ENCODE measurements around the gene SCN10A. TPM values are rescaled to one million over a fixed set of nuclear protein-coding genes. Genes with fewer than 3 reads are reported as not detected.

Gene SCN10A
- polyA plus RNA-seq, 1 of the 3 experiments (the other 2 are of a cell fraction), result not detected

DNA sequence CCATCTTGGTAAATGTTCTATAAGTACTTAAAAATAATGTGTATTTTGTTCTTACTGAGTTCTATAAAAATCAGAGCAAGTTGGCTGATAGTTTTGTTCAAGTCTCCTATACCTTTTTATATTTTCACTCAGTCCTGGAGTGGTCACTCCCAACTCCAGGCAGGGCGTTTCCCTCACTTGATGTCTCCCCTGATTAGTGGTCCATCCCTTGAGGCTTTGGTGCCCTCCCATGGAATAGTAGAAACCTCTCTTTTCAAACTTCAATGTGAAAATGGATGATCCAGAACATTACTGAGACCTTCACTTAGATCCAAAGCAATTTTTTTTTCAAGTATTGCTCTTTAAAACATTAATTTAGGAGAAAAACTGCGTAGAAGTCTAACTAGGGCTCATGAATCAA is 25.0 kb upstream of the SCN10A start:
- Histone ChIP-seq H2AFZ (ENCODE audit: low read depth) (no peak overlapping the region), H3K4me3 (ENCODE audit: low read depth in 2 of 2, low read length in 1 of 2) (no peak overlapping the region), H3K9me2 (no peaks in the 10 kb centered on the region), H4K20me1 (ENCODE audit: insufficient read depth) (no peaks in the 10 kb centered on the region), H3K4me1 (ENCODE audit: control insufficient read depth in 1 of 2, insufficient read depth in 2 of 2, low read depth in 1 of 2, low read length in 1 of 2) (peaks cover 0 to 3% of the 10 kb centered on the region in 2 experiments; a peak in 1 of 4 replicates), H3K27ac (ENCODE audit: low read depth in 2 of 2, low read length in 1 of 2) (no peak overlapping the region), H3K36me3 (replicated peaks in 1 of 2; ENCODE audit: control insufficient read depth in 1 of 2, insufficient read depth in 2 of 2, low read length in 1 of 2) (no peaks in the 10 kb centered on the region), H3F3A (replicated peaks; ENCODE audit: insufficient read depth) (no peaks in the 10 kb centered on the region), H3K27me3 (ENCODE audit: insufficient read depth) (no peaks in the 10 kb centered on the region; the same call in 1 of the 2 replicates), H3K4me2 (no peak overlapping the region), H3K79me2 (ENCODE audit: insufficient read depth) (no peaks in the 10 kb centered on the region), H3K9ac (no peak overlapping the region), H3K9me3 (no peaks in the 10 kb centered on the region)
- no peak for DNase-seq
- TF ChIP-seq RAD21 (IDR thresholded peaks at IDR 0.05; ENCODE audit: low read length) (peak; percentile 44), FOSL2 (IDR thresholded peaks at IDR 0.05; ENCODE audit: borderline replicate concordance, low read depth) (no peak), CTCF (IDR thresholded peaks at IDR 0.05) (peak; percentile 33)
- WGBS (ENCODE audit: low lambda C conversion rate), result 19% methylated on average over 2 of the region's 2 CpGs
- CTCF ChIA-PET, result interaction anchor here (1.1 to 2.5 kb wide), 9 partner anchors 102 to 361 kb away, joined by 3 to 10 read pairs (median 5); no protein-coding TSS in a partner anchor
- POLR2A ChIA-PET, result no interaction called here

- Histone ChIP-seq H3K4me1 (ENCODE audit: control insufficient read depth in 1 of 2, insufficient read depth in 2 of 2, low read depth in 1 of 2, low read length in 1 of 2) (peaks cover 0 to 21% of the 10 kb centered on the region in 2 experiments; a peak in 3 of 4 replicates), H3K9me2 (no peaks in the 10 kb centered on the region), H4K20me1 (ENCODE audit: insufficient read depth) (no peaks in the 10 kb centered on the region), H3K27ac (ENCODE audit: low read depth in 2 of 2, low read length in 1 of 2) (no peak overlapping the region), H3K27me3 (ENCODE audit: insufficient read depth) (no peaks in the 10 kb centered on the region; the same call in 1 of the 2 replicates), H3K4me3 (ENCODE audit: low read depth in 2 of 2, low read length in 1 of 2) (no peak overlapping the region), H3K9me3 (no peaks in the 10 kb centered on the region), H3K79me2 (ENCODE audit: insufficient read depth) (no peaks in the 10 kb centered on the region), H3K36me3 (replicated peaks in 1 of 2; ENCODE audit: control insufficient read depth in 1 of 2, insufficient read depth in 2 of 2, low read length in 1 of 2) (no peaks in the 10 kb centered on the region), H2AFZ (ENCODE audit: low read depth) (no peak overlapping the region), H3F3A (replicated peaks; ENCODE audit: insufficient read depth) (peaks cover 3% of the 10 kb centered on the region), H3K4me2 (no peak overlapping the region), H3K9ac (no peak overlapping the region)
- TF ChIP-seq TEAD4 (IDR thresholded peaks at IDR 0.05; ENCODE audit: borderline replicate concordance, insufficient read depth), result no peak
- TF ChIP-seq, protein P1, sequence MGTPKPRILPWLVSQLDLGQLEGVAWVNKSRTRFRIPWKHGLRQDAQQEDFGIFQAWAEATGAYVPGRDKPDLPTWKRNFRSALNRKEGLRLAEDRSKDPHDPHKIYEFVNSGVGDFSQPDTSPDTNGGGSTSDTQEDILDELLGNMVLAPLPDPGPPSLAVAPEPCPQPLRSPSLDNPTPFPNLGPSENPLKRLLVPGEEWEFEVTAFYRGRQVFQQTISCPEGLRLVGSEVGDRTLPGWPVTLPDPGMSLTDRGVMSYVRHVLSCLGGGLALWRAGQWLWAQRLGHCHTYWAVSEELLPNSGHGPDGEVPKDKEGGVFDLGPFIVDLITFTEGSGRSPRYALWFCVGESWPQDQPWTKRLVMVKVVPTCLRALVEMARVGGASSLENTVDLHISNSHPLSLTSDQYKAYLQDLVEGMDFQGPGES (IDR thresholded peaks at IDR 0.05; ENCODE audit: low read depth, low read length), result no peak
- no peak for TF ChIP-seq POLR2AphosphoS5 (IDR thresholded peaks at IDR 0.05; ENCODE audit: low read depth, low read length)
- TF ChIP-seq JUND (IDR thresholded peaks at IDR 0.05), result no peak
- no peak for TF ChIP-seq MXI1 (IDR thresholded peaks at IDR 0.05; ENCODE audit: low read depth, low read length)
- no peak for TF ChIP-seq MAX (IDR thresholded peaks at IDR 0.05; ENCODE audit: low read depth)
- no peak for TF ChIP-seq RCOR1 (IDR thresholded peaks at IDR 0.05; ENCODE audit: low read length)
- no peak for TF ChIP-seq RFX5 (IDR thresholded peaks at IDR 0.05; ENCODE audit: low read length)
- TF ChIP-seq, protein P2, sequence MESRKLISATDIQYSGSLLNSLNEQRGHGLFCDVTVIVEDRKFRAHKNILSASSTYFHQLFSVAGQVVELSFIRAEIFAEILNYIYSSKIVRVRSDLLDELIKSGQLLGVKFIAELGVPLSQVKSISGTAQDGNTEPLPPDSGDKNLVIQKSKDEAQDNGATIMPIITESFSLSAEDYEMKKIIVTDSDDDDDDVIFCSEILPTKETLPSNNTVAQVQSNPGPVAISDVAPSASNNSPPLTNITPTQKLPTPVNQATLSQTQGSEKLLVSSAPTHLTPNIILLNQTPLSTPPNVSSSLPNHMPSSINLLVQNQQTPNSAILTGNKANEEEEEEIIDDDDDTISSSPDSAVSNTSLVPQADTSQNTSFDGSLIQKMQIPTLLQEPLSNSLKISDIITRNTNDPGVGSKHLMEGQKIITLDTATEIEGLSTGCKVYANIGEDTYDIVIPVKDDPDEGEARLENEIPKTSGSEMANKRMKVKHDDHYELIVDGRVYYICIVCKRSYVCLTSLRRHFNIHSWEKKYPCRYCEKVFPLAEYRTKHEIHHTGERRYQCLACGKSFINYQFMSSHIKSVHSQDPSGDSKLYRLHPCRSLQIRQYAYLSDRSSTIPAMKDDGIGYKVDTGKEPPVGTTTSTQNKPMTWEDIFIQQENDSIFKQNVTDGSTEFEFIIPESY (IDR thresholded peaks at IDR 0.05; ENCODE audit: borderline replicate concordance, low read depth), result no peak
- no peak for TF ChIP-seq MEF2A (IDR thresholded peaks at IDR 0.05; ENCODE audit: borderline replicate concordance, low read depth)
- no peak for TF ChIP-seq FOXM1 (IDR thresholded peaks at IDR 0.05; ENCODE audit: low read depth)
- TF ChIP-seq RXRA (IDR thresholded peaks at IDR 0.05; ENCODE audit: borderline replicate concordance, low read depth), result no peak
- no peak for TF ChIP-seq SMC3 (IDR thresholded peaks at IDR 0.05; ENCODE audit: low read depth, low read length)
- no peak for TF ChIP-seq SIN3A (IDR thresholded peaks at IDR 0.05; ENCODE audit: borderline replicate concordance, low read depth, low read length)
- TF ChIP-seq, protein P3, sequence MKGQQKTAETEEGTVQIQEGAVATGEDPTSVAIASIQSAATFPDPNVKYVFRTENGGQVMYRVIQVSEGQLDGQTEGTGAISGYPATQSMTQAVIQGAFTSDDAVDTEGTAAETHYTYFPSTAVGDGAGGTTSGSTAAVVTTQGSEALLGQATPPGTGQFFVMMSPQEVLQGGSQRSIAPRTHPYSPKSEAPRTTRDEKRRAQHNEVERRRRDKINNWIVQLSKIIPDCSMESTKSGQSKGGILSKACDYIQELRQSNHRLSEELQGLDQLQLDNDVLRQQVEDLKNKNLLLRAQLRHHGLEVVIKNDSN (IDR thresholded peaks at IDR 0.05; ENCODE audit: borderline replicate concordance, low read depth), result no peak
- TF ChIP-seq TCF12 (IDR thresholded peaks at IDR 0.05), result no peak
- no peak for TF ChIP-seq NRF1 (IDR thresholded peaks at IDR 0.05; ENCODE audit: low read depth, low read length)
- TF ChIP-seq FOXJ3 (CRISPR knock-in tag; IDR thresholded peaks at IDR 0.05), result no peak
- TF ChIP-seq USF2 (IDR thresholded peaks at IDR 0.05; ENCODE audit: borderline replicate concordance, low read depth, low read length), result no peak
- no peak for TF ChIP-seq EP300 (IDR thresholded peaks at IDR 0.05; ENCODE audit: borderline replicate concordance in 1 of 2, low read depth in 1 of 2, low read length in 1 of 2)
- ChIA-PET CTCF (interaction anchor here (1.0 to 1.7 kb wide), 5 partner anchors 12 to 316 kb away, joined by 3 to 8 read pairs (median 6); no protein-coding TSS in a partner anchor), POLR2A (no interaction called here)
- DNase-seq, result no peak
- 71% methylated on average over 2 of the region's 4 CpGs for WGBS (ENCODE audit: low lambda C conversion rate)
These were observed 21.3 kb upstream of the SCN10A start for GRCh38 chr3:38837358-38837757.

Data from SK-N-SH (cell line).